Gastrocnemius medialis (tissue), 4 donors: ENCODE results near the gene NOXO1. TPM values are rescaled to one million over a fixed set of nuclear protein-coding genes. Genes with fewer than 3 reads are reported as not detected.

ENCODE experiments used
- ATAC-seq, 2 donors: fragments of 150-250 bp; one replicate each; pipeline ENCODE4 v1.9.1; 2016
- DNase-seq, 2 donors: peaks; one replicate each; pipeline ENCODE4 v3.0.0-alpha.2; 2019
- H3K27ac ChIP-seq, 4 donors: fragments of 200-600 bp; sonication (generic); 1 replicate in 1 of 4; 2 replicates in 3 of 4; pipeline ENCODE4 v1.5.1; 2016 to 2018; ENCODE audit warnings: mild to moderate bottlenecking in 2 of 4, moderate library complexity in 1 of 4
- H3K27me3 ChIP-seq, 3 donors: fragments of 200-600 bp; sonication (generic) in 2 of 3; 1 replicate in 1 of 3; 2 replicates in 2 of 3; pipeline versions ENCODE4 v1.5.1 to v1.6.0; 2016 to 2019; ENCODE audit warnings: mild to moderate bottlenecking in 1 of 3, moderate library complexity in 1 of 3
- H3K36me3 ChIP-seq, 2 donors: fragments of 200-600 bp; sonication (generic) in 1 of 2; one replicate each; pipeline ENCODE4 v1.5.1; 2017 to 2018
- H3K4me1 ChIP-seq, 2 donors: fragments of 200-600 bp; sonication (generic) in 1 of 2; one replicate each; pipeline ENCODE4 v1.5.1; 2016 to 2017; ENCODE audit warnings: mild to moderate bottlenecking in 2 of 2
- H3K4me3 ChIP-seq, 4 donors: fragments of 200-600 bp; sonication (generic) in 3 of 4; 1 replicate in 1 of 4; 2 replicates in 3 of 4; pipeline ENCODE4 v1.5.1; 2016 to 2019; ENCODE audit warnings: mild to moderate bottlenecking in 2 of 4
- H3K9me3 ChIP-seq, 3 donors: fragments of 200-600 bp; sonication (generic) in 2 of 3; 1 replicate in 1 of 3; 2 replicates in 2 of 3; pipeline ENCODE4 v1.5.1; 2016 to 2019
- CTCF ChIP-seq, 5 experiments: fragments of 450-650 bp in 3 of 5; fragments of 200-600 bp in 2 of 5; sonication (generic) in 2 of 5; IDR thresholded peaks in 4 of 5; conservative IDR thresholded peaks in 1 of 5; 1 replicate in 4 of 5; 2 replicates in 1 of 5; pipeline ENCODE4 v1.5.1; 2016 to 2019; ENCODE audit warnings: antibody characterized with exemption in 5 of 5, mild to moderate bottlenecking in 3 of 5, moderate library complexity in 3 of 5
- POLR2A ChIP-seq, 2 donors: fragments of 450-650 bp; IDR thresholded peaks; one replicate each; pipeline ENCODE4 v1.6.1; 2017; ENCODE audit warnings: antibody characterized with exemption in 2 of 2, mild to moderate bottlenecking in 2 of 2, moderate library complexity in 2 of 2
- in situ Hi-C, 4 donors: fragments of 200-750 bp; cut with MboI; loops; one replicate each; pipeline versions ENCODE4 v1.15.0 to v1.8.0; 2017; ENCODE audit warnings: low sequenced_read_pairs in 4 of 4
- intact Hi-C: fragments of 100-400 bp; cut with DNase I; formaldehyde crosslinking; loops from one replicate; pipeline ENCODE4 v1.15.1; 2023; ENCODE audit warnings: low total_unique reads
- total RNA-seq, 4 donors: library from RNA; depleted of rRNA; stranded (reverse); fragments of >200 nt; gene quantifications; one replicate each; pipeline versions ENCODE4 v1.1.0 to v1.2.3, GENCODE V29; 2016

The NOXO1 gene
- total RNA-seq, 4 donors from 2014 or later = 0.33 to 0.46 TPM; not detected in 2

DNA sequence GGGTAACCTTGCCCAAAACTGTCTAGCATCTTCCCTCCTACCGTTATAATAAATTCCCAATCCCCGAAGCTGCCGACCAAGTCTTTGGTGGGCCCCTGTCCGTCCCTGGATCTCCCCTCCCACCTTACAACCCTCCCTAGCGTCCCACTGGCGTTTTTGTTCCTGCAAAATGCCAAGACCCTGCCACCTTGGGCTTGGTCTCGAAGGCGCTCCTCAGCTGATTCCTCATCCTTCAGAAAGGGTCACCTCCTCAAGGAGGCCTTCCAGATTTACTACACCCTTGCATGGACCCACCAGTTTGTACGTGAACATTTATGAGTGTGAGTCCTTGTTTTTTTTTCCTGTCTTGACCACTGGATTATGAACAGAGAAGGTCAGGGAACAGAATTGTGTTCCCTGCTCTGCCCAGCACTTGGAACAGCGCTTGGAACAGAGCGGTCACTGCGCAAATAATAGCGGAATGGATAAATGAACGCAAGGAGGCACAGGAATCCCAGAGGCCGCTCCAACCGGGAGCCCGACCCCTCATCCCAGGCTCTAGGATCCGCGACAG is 1.8 kb upstream of the NOXO1 start:
- TF ChIP-seq CTCF (IDR thresholded peaks at IDR 0.05 in 4 of 5, conservative IDR thresholded peaks at IDR 0.05 in 1 of 5) = no peak
- Histone ChIP-seq H3K27me3 (no peaks in the 10 kb centered on the region), H3K4me3 (peak overlapping the region; percentile 61 to 91 (median 81)), H3K27ac (peak overlapping the region; percentile 68 to 83 (median 78)), H3K36me3 (peaks cover 0 to 28% of the 10 kb centered on the region in 2 donors), H3K9me3 (no peaks in the 10 kb centered on the region), H3K4me1 (peaks cover 16 to 25% of the 10 kb centered on the region in 2 donors)
- intact Hi-C loops (loop anchor here (10.0 kb wide), 1 partner anchor 368 kb away; the partner anchor contains the start of genes CRAMP1 and IFT140), in situ Hi-C loops (no loop called here)
- ATAC-seq (no peak), DNase-seq (no peak)

GRCh38 chr16:1982013-1982433 is 754 bp upstream of the NOXO1 start:
- Histone ChIP-seq H3K9me3 (no peaks in the 10 kb centered on the region), H3K4me3 (no peak overlapping the region), H3K4me1 (peaks cover 16 to 25% of the 10 kb centered on the region in 2 donors), H3K27me3 (no peaks in the 10 kb centered on the region), H3K27ac (no peak overlapping the region), H3K36me3 (peaks cover 0 to 36% of the 10 kb centered on the region in 2 donors)
- in situ Hi-C loops (no loop called here), intact Hi-C loops (loop anchor here (10.0 kb wide), 1 partner anchor 367 kb away; the partner anchor contains the start of genes CRAMP1 and IFT140)
- DNase-seq = no peak
- no peak for TF ChIP-seq CTCF (IDR thresholded peaks at IDR 0.05 in 4 of 5, conservative IDR thresholded peaks at IDR 0.05 in 1 of 5)
- TF ChIP-seq POLR2A (IDR thresholded peaks at IDR 0.05) = no peak
- no peak for ATAC-seq

DNA sequence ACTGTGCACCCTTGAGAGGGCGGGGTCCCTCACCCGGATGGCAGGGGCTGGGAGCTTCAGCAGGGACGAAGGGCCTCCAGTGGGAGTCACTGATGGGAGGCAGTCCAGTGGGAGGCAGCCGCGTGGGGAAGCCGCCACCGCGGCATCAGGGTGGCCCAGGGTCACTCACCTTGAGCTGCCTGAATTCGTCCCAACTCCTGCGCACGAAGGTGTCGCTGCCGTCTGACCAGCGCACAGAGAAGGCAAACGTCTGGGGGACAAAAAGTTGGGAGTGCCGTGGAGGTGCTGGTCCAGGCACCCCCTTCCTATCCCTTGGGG is 540 bp downstream of the NOXO1 start:
- H3K27me3 ChIP-seq = no peaks in the 10 kb centered on the region
- no peak overlapping the region for H3K27ac ChIP-seq
- peaks cover 0 to 36% of the 10 kb centered on the region in 2 donors for H3K36me3 ChIP-seq
- intact Hi-C loops = loop anchor here (10.0 kb wide), 1 partner anchor 366 kb away; the partner anchor contains the start of genes CRAMP1 and IFT140
- ATAC-seq (no peak), DNase-seq (no peak)
- TF ChIP-seq CTCF (IDR thresholded peaks at IDR 0.05 in 4 of 5, conservative IDR thresholded peaks at IDR 0.05 in 1 of 5) (no peak), POLR2A (IDR thresholded peaks at IDR 0.05) (no peak)
- in situ Hi-C loops = no loop called here
- H3K4me3 ChIP-seq = no peak overlapping the region
- H3K4me1 ChIP-seq = peaks cover 16 to 25% of the 10 kb centered on the region in 2 donors
- H3K9me3 ChIP-seq = no peaks in the 10 kb centered on the region

DNA sequence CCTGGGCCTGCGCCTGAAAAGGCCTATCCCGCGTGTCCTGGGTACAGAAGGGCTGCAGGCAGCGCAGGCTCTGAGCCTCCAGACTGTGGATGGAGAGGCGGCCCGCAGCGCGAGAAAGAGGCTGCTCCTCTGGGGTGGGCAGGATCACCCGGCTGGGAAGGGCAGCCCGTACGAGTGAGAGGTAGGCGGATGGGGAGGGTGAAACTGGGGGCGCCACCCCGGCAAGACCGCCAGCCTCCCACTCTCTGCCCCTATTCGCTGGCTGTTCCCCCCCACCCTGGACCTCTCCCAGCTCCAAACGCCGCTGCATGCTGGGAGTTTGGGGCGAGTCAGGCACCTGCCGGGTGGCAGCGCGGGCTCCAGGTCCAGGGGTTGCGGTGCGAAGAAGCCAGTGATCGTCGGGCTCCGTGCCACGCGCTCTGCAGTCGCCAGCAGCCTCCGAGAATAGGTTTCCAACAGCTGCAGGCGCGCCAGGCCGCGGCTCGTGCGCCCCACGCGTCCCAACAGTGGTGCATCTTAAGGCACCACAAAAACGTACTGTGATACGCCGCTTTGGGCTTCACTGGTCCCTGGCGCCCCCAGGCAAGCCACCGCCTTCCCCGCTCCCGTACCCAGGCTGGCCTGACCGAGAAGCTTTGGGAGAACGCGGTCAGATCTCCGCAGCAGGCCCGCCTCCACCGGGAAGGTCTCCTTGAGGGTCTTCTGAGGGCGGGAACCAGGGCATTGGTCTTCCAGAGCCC is 1.1 kb downstream of the NOXO1 start:
- peaks cover 0 to 37% of the 10 kb centered on the region in 2 donors for H3K36me3 ChIP-seq
- no peak for TF ChIP-seq CTCF (IDR thresholded peaks at IDR 0.05 in 4 of 5, conservative IDR thresholded peaks at IDR 0.05 in 1 of 5)
- TF ChIP-seq POLR2A (IDR thresholded peaks at IDR 0.05) = no peak
- peak in 1 of 2 donors; percentile 64 for DNase-seq
- no peak for ATAC-seq
- no peaks in the 10 kb centered on the region for H3K27me3 ChIP-seq
- no peak overlapping the region for H3K27ac ChIP-seq
- H3K4me3 ChIP-seq = no peak overlapping the region
- intact Hi-C loops (loop anchor here (10.0 kb wide), 1 partner anchor 365 kb away; the partner anchor contains the start of genes CRAMP1 and IFT140), in situ Hi-C loops (no loop called here)
- peaks cover 13 to 21% of the 10 kb centered on the region in 2 donors for H3K4me1 ChIP-seq
- no peaks in the 10 kb centered on the region for H3K9me3 ChIP-seq
